Forelimb muscle (tissue), 1 donor: ENCODE results near the gene SAGE1. TPM values are rescaled to one million over a fixed set of nuclear protein-coding genes. Genes with fewer than 3 reads are reported as not detected.
"Not testable (repeated sequence)": the region's sequence is repeated elsewhere in the genome, so short reads cannot be mapped to it uniquely, and the experiment has no call there.

ENCODE experiments used
- DNase-seq: peaks from one replicate; pipeline ENCODE4 v3.0.0-alpha.2; 2013; ENCODE audit warnings: low read depth
- polyA plus RNA-seq: library from polyadenylated mRNA; unstranded; fragments of 120-200 nt; gene quantifications from one replicate; pipeline ENCODE4 v1.2.1, GENCODE V29; 2013; ENCODE audit not compliant: insufficient read length

Gene SAGE1, protein sequence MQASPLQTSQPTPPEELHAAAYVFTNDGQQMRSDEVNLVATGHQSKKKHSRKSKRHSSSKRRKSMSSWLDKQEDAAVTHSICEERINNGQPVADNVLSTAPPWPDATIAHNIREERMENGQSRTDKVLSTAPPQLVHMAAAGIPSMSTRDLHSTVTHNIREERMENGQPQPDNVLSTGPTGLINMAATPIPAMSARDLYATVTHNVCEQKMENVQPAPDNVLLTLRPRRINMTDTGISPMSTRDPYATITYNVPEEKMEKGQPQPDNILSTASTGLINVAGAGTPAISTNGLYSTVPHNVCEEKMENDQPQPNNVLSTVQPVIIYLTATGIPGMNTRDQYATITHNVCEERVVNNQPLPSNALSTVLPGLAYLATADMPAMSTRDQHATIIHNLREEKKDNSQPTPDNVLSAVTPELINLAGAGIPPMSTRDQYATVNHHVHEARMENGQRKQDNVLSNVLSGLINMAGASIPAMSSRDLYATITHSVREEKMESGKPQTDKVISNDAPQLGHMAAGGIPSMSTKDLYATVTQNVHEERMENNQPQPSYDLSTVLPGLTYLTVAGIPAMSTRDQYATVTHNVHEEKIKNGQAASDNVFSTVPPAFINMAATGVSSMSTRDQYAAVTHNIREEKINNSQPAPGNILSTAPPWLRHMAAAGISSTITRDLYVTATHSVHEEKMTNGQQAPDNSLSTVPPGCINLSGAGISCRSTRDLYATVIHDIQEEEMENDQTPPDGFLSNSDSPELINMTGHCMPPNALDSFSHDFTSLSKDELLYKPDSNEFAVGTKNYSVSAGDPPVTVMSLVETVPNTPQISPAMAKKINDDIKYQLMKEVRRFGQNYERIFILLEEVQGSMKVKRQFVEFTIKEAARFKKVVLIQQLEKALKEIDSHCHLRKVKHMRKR
- polyA plus RNA-seq: not detected

DNA sequence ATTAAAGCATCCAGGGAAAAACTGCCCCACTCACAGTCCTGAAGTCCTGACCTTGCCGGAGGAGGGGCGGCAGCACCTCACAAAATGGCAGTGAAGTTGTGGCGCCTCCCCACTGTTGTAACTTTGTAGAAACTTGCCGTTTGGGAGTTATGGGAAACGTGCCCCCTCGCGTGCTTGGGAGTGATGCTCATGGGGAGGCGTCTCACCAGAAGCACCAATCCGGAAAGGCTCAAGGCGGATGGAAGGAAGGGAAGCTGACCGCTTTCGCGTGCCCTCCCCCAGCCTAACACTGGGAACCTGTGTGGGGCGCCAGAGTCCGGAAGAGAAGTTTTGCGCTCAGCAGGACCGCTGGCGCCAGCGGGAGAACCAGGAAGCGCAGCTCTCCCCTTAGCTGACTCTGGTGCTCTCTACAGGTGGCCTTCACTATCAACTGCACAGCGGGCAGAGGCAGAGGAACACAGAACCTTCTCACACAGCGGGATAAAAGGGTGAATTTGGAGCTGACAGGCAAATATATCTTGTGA is at the start of gene SAGE1, which contains the start of gene CT45A10:
Gene SAGE1 (plus strand): TSS at position 423 of the 524 bp plus-strand sequence. CDS start 2,527 bp downstream, outside the sequence.
Gene CT45A10 (minus strand): TSS at position 151 of the 524 bp plus-strand sequence. CDS start 8,100 bp downstream, outside the sequence.
- no peak for DNase-seq

DNA sequence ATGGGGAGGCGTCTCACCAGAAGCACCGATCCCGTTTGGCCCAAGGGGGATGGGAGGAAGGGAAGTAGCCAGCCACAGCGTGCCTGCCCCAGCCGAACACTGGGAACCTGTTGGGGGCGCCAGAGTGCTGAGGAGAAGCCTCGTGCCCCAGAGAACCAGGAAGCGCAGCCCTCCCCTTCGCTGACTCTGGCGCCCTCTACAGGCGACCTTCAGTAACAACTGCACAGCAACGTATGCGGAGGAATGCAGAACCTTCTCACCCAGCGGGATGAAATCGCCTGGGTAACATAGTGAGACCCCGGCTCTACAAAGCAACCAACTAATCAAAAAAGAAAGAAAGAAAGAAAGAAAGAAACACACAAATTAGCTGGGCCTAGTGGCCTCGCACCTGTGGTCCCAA is 39.1 kb upstream of the SAGE1 start, which contains the start of gene CT45A8:
Gene CT45A8 (minus strand): TSS at position 101 of the 400 bp plus-strand sequence. CDS start 3,755 bp downstream, outside the sequence.
- DNase-seq: not testable (repeated sequence)

DNA sequence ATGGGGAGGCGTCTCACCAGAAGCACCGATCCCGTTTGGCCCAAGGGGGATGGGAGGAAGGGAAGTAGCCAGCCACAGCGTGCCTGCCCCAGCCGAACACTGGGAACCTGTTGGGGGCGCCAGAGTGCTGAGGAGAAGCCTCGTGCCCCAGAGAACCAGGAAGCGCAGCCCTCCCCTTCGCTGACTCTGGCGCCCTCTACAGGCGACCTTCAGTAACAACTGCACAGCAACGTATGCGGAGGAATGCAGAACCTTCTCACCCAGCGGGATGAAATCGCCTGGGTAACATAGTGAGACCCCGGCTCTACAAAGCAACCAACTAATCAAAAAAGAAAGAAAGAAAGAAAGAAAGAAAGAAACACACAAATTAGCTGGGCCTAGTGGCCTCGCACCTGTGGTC is 21.8 kb upstream of the SAGE1 start, which contains the start of gene CT45A9:
Gene CT45A9 (minus strand): TSS at position 101 of the 400 bp plus-strand sequence. CDS start 3,751 bp downstream, outside the sequence.
- not testable (repeated sequence) for DNase-seq

DNA sequence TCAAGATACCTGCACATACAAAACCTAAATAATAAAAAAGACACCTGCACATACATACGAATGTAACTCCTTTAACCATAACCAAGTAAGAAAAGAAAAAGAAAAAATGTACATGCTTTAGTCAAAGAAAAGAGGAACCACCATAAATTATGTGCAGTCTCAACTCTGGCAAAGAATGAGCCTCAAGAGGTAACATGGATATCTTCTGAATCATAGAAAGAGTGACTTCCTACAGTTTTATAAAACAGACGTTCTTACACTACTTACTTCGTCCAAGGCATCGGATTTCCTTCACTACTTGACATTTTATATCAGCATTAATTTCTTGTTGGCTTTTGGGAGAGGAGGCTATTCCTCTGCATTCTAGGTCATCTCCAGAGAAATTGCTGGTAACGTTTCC is 10.8 kb upstream of the SAGE1 start:
- DNase-seq: not testable (repeated sequence)

DNA sequence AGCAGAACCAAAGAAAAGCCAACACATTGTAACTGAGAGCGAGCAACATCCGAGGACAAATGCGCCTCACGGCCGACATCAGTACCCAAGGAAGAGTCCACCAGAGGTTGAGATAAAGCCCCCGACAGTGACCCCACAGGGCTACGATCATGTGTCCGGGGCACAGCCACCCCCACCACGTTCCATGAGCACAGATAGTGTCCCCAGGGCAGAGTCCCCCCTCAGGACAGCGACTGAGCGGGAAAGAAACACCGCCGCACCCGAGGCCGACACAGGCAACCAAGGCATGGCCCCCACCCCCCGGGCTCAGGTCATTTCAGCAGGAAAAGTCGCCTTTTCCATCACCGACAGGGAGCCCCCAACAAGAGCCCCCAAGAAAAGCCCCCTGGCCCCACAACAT is 5.3 kb upstream of the SAGE1 start:
- not testable (repeated sequence) for DNase-seq

DNA sequence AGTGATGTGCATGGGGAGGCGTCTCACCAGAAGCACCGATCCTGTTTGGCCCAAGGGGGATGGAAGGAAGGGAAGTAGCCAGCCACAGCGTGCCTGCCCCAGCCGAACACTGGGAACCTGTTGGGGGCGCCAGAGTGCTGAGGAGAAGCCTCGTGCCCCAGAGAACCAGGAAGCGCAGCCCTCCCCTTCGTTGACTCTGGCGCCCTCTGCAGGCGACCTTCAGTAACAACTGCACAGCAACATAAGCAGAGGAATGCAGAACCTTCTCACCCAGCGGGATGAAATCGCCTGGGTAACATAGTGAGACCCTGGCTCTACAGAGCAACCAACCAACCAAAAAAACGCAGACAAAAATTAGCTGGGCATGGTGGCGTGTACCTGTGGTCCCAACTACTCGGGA is 4.5 kb upstream of the SAGE1 start:
- not testable (repeated sequence) for DNase-seq

DNA sequence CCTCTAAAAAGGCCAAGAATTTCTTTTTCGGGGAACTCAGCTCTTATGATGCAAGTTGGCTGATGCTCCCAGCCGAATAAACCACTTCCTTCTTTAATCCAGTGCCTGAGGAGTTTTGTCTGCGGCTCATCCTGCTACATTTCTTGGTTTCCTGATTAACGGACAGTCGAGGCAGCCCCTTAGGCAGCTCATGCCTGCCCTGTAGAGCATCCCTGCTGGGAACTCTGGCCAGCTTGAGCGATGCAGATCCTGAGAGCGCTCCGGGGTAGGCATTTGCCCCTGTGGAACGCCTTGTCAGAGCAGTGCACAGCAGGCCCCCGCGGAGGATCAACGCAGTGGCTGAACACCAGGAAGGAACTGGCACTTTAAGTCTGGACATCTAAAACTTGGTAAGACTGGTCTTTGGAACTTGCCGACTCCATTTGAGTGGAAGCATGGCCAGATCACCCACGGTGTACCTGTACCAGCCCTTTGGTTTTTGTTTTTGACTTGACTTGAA is 3.4 kb upstream of the SAGE1 start:
- DNase-seq: no peak

DNA sequence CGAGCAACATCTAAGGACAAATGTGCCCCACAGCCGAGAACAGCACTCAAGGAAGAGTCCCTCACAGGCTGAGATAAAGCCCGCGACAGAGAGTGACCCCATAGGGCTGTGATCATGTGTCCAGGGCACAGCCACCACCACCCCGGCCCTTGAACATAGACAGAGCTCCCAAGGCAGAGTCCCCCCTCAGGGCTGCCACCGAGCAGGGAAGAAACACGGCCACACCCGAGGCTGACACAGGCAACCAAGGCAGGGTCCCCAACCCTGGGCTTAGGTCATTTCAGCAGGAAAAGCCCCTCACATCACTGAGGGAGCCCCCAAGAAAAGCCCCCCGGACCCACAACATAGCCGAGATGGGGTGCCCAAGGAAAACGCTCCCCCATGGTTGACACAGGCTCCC is 735 bp upstream of the SAGE1 start:
- no peak for DNase-seq

DNA sequence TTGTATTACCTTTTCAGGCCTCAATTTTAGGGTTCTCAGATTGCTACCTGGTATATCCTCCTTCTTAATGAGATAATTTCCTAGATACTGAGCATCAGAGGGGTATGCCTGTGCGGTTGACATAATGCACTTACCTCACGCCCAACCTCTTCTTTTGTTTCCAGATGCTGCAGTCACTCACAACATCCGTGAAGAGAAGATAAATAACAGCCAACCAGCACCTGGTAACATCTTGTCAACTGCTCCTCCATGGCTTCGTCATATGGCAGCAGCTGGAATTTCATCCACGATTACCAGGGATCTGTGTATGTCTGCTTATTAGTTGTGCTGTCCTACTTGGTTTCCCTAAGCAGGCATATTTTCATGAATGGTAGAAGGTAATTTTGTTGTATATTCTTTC is 16.7 kb downstream of the SAGE1 start:
- DNase-seq: no peak

DNA sequence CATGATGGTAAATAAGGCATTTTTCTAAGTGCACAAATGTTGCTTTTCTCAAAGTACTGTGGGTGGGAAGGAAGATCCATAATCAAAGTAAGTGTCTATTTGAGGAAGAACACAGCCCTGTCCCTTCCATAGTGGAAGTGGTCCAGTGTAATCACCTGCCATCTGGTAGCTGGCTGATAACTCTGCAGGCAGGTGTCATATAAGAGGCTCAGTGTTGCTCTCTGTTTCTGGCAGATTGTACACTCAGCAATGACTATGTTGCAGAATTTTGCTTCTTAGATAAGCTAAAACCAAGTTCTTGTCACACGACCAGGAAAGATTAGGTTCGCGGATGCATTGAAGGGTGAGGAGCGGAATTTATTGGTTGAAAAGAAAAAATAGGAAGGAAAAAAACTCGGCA is 20.9 kb downstream of the SAGE1 start:
- DNase-seq: no peak

DNA sequence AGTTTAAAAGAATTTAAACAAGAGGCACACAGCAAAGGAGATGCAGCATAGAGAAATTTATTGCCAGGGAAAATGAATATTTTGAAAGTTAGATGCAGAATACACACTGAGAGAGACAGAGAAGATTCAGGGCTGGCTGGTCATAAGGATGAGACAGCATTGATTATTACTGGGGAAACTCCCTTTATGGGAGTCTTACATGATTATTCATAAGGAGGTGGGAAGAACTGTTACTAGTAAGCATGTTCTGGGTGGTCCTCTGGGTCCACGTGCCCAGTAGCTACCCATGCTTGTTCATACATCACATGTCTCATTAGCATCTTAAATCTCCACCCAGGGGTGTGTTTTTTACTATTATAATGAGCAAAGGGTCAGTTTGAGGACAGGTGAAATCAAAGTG is 27.0 kb downstream of the SAGE1 start:
- not testable (repeated sequence) for DNase-seq

DNA sequence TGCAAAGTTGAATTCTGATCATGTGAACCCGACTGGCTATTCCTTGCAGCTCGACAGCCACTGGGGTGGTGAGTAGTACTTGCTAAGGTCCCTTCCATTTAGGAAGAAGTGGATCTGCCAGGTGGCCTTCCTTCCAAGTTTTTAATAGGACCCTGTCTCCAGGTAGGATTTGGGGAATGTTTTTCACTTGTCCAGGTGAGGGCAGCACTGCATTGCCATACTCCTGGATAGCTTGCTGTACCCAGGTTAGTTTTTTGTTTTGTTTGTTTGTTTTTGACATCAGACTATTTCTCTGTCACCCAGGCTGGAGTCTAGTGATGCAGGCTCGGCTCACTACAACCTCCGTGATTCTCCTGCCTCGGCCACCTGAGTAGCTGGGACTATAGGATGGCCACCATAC is 29.8 kb downstream of the SAGE1 start:
- no peak for DNase-seq

DNA sequence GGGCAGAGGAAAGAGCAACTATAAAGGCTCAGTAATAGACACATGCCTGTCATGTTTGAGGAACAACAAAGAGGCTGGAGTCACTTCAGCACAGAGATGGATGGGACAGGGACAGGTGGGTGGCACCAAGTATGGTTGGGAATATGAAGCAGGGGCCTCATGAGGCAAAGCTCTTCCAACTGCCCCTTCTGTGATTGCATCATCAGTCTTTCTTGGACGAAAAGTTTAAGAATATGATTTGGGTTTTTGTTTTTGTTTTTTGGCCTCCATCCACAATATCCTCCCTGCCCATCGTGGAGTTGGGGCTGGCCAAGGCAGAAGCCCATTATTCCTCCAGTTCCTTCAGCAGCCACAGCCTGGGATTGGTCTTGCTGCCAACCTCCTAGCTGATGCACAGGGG is 34.4 kb downstream of the SAGE1 start:
- no peak for DNase-seq

DNA sequence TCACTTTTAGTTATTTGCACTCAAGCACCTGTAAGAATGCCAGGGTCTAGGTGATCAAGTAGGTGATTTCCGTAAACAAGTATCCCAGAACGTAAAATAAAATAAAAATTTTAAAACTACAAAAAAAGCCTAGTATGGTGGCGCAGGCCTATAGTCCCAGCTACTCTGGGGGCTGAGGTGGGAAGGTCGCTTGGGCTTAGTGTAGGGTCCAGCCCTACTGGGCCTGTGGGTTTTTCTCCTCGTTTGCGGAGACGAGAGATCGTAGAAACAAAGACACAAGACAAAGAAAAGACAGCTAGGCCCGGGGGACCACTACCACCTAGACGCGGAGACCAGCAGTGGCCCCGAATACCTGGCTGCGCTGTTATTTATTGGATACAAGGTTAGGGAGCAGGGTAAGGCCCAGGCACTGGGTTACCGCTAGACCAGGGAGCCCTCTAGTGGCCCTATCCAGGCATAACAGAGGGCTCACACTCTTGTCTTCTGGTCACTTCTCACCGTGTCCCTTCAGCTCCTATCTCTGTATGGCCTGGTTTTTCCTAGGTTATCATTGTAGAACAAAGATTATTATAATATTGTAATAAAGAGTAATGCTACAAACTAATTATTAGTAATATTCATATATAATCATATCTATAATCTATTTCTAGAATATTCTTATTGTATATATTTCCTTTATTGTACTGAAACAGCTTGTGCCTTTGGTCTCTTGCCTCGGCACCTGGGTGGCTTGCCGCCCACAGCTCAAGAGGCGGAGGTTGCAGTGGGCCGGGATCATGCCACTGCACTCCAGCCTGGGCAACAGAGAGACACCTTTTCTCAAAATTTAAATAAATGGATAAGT is 38.4 kb downstream of the SAGE1 start:
- no peak for DNase-seq

DNA sequence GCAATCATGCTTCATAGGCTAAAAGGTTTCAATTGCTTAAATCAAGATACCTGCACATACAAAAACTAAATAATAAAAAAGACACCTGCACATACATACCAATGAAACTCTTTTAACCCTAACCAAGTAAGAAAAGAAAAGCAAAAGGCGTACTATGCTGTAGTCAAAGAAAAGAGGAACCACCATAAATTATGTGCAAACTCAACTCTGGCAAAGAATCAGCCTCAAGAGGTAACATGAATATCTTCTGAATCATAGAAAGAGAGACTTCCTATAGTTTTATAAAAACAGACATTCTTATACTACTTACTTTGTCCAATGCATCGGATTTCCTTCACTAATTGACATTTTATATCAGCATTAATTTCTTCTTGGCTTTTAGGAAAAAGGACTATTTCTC is 51.0 kb downstream of the SAGE1 start:
- no peak for DNase-seq

DNA sequence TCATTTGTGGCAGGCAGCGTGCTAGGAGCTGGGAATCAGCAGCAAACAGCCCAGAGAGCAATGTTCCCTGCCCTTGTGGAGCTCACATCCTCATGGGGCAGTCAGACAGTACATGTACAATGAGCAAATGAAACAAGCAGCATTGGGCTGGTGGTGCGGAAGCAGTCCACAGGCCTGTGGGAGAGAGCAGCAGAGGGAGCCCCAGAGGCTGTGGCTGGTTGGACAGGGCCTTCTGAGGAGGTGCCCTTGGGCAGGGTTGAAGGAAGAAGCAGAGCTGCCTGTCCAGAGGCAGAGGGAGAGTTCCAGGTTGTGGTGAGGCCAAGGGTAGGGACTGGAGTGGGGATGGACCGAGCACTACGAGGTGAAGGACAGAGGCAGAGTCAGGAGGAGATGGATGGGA is 57.8 kb downstream of the SAGE1 start:
- DNase-seq: no peak
